BE2C (cell line): ENCODE data around the gene CYTH3.
"Not testable (repeated sequence)": the region's sequence is repeated elsewhere in the genome, so short reads cannot be mapped to it uniquely, and the experiment has no call there.

Experiments
- DNase-seq: peaks from one replicate; pipeline ENCODE4 v3.0.0-alpha.2; 2020
- H3K27me3 ChIP-seq: fragments of 250-450 bp; sonication (Bioruptor Pico); 2 replicates; pipeline ENCODE4 v1.5.1; 2020; ENCODE audit warnings: mild to moderate bottlenecking
- H3K36me3 ChIP-seq: fragments of 250-450 bp; sonication (Bioruptor Pico); 2 replicates; pipeline ENCODE4 v1.5.1; 2020; ENCODE audit warnings: mild to moderate bottlenecking
- H3K4me1 ChIP-seq: fragments of 250-450 bp; sonication (Bioruptor Pico); 2 replicates; pipeline ENCODE4 v1.5.1; 2020
- H3K4me3 ChIP-seq: 2 replicates; pipeline ENCODE4 v1.5.1; 2011; ENCODE audit warnings: low read depth, low read length
- H3K9me3 ChIP-seq: fragments of 250-450 bp; sonication (Bioruptor Pico); 2 replicates; pipeline ENCODE4 v1.5.1; 2020
- CTCF ChIP-seq: IDR thresholded peaks from 2 replicates; pipeline ENCODE4 v1.5.1; 2012; ENCODE audit warnings: mild to moderate bottlenecking, low read depth, low read length

CYTH3 gene

GRCh38 chr7:6294839-6295238 lies 22.4 kb upstream of the CYTH3 start:
- DNase-seq: peak; percentile 75
- Histone ChIP-seq H3K27me3 (no peaks in the 10 kb centered on the region), H3K36me3 (no peaks in the 10 kb centered on the region), H3K9me3 (no peaks in the 10 kb centered on the region), H3K4me1 (no peaks in the 10 kb centered on the region; the same call in 1 of the 2 replicates), H3K4me3 (no peak overlapping the region)
- TF ChIP-seq CTCF: no peak

- Histone ChIP-seq H3K9me3 (no peaks in the 10 kb centered on the region), H3K4me3 (no peak overlapping the region), H3K27me3 (no peaks in the 10 kb centered on the region), H3K36me3 (no peaks in the 10 kb centered on the region), H3K4me1 (no peaks in the 10 kb centered on the region; the same call in 1 of the 2 replicates)
- DNase-seq: no peak
- no peak for TF ChIP-seq CTCF
These were observed 20.8 kb upstream of the CYTH3 start for GRCh38 chr7:6293202-6293601.

- H3K36me3 ChIP-seq, H3K27me3 ChIP-seq, H3K9me3 ChIP-seq, DNase-seq, H3K4me3 ChIP-seq, H3K4me1 ChIP-seq: not testable (repeated sequence)
These were observed 19.5 kb upstream of the CYTH3 start for GRCh38 chr7:6291941-6292340.

- DNase-seq: no peak
- no peaks in the 10 kb centered on the region for H3K9me3 ChIP-seq
- no peaks in the 10 kb centered on the region for H3K36me3 ChIP-seq
- H3K4me1 ChIP-seq: no peaks in the 10 kb centered on the region; the same call in 1 of the 2 replicates
- no peaks in the 10 kb centered on the region for H3K27me3 ChIP-seq
- no peak for TF ChIP-seq CTCF
- no peak overlapping the region for H3K4me3 ChIP-seq
These were observed 19.1 kb upstream of the CYTH3 start for GRCh38 chr7:6291531-6291930.

- Histone ChIP-seq H3K27me3 (no peaks in the 10 kb centered on the region), H3K36me3 (no peaks in the 10 kb centered on the region), H3K4me3 (no peak overlapping the region), H3K4me1 (no peaks in the 10 kb centered on the region; the same call in 1 of the 2 replicates), H3K9me3 (no peaks in the 10 kb centered on the region)
- DNase-seq: no peak
- no peak for TF ChIP-seq CTCF
These were observed 17.9 kb upstream of the CYTH3 start for GRCh38 chr7:6290319-6290741.

- no peaks in the 10 kb centered on the region for H3K9me3 ChIP-seq
- H3K36me3 ChIP-seq: no peaks in the 10 kb centered on the region
These were observed 15.9 kb upstream of the CYTH3 start for GRCh38 chr7:6288270-6288860.

More at GRCh38 chr7:6288270-6288860, 15.9 kb upstream of the CYTH3 start:
- no peaks in the 10 kb centered on the region for H3K4me1 ChIP-seq
- DNase-seq: no peak
- H3K4me3 ChIP-seq: no peak overlapping the region
- no peaks in the 10 kb centered on the region for H3K27me3 ChIP-seq
- no peak for TF ChIP-seq CTCF
